Neural crest cell (in vitro differentiated cells): ENCODE data around the gene GP2. TPM values are rescaled to one million over a fixed set of nuclear protein-coding genes. Genes with fewer than 3 reads are reported as not detected.

Experiments
- DNase-seq: peaks from one replicate; pipeline ENCODE4 v3.0.0; 2021; ENCODE audit warnings: low read depth, mixed read lengths, low spot score
- H3K27ac Mint-ChIP-seq: one replicate; pipeline ENCODE4 v1.8.0; 2021; ENCODE audit warnings: mild to moderate bottlenecking, mixed read lengths; ENCODE audit not compliant: unreplicated experiment
- H3K27me3 Mint-ChIP-seq: 2 replicates; pipeline ENCODE4 v1.8.0; 2021; ENCODE audit warnings: low read depth, mild to moderate bottlenecking, mixed read lengths
- H3K36me3 Mint-ChIP-seq: 2 replicates; pipeline ENCODE4 v1.8.0; 2021; ENCODE audit warnings: low read depth, mild to moderate bottlenecking, mixed read lengths
- H3K4me1 Mint-ChIP-seq: 2 replicates; pipeline ENCODE4 v1.8.0; 2021; ENCODE audit warnings: mixed read lengths
- H3K4me3 Mint-ChIP-seq: one replicate; pipeline ENCODE4 v1.8.0; 2021; ENCODE audit warnings: mild to moderate bottlenecking, mixed read lengths
- H3K9me3 Mint-ChIP-seq: 2 replicates; pipeline ENCODE4 v1.8.0; 2021; ENCODE audit warnings: mixed read lengths
- CTCF ChIP-seq: fragments of 200-600 bp; sonication (generic); conservative IDR thresholded peaks from 2 replicates; pipeline ENCODE4 v1.5.0; 2021; ENCODE audit warnings: antibody characterized with exemption, mild to moderate bottlenecking
- total RNA-seq: library from RNA; stranded (reverse); gene quantifications from 2 replicates; pipeline ENCODE4 v1.2.1, GENCODE V29; 2021

GP2 gene
- total RNA-seq, 1 donor from 2014 or later = not detected

GRCh38 chr16:20262248-20262647 is 65.1 kb downstream of the GP2 start:
- no peak for DNase-seq
- Mint-ChIP-seq H3K4me3 (no peak overlapping the region), H3K27me3 (peaks cover 33% of the 10 kb centered on the region), H3K27ac (no peak overlapping the region), H3K36me3 (no peaks in the 10 kb centered on the region), H3K9me3 (peaks cover 3% of the 10 kb centered on the region), H3K4me1 (no peaks in the 10 kb centered on the region)
- no peak for TF ChIP-seq CTCF

GRCh38 chr16:20260215-20261009 is 66.9 kb downstream of the GP2 start:
- H3K4me1 Mint-ChIP-seq = no peaks in the 10 kb centered on the region
- H3K9me3 Mint-ChIP-seq = peaks cover 3% of the 10 kb centered on the region
- no peak overlapping the region for H3K4me3 Mint-ChIP-seq
- H3K36me3 Mint-ChIP-seq = no peaks in the 10 kb centered on the region
- no peak for TF ChIP-seq CTCF
- H3K27ac Mint-ChIP-seq = no peak overlapping the region
- peaks cover 24% of the 10 kb centered on the region for H3K27me3 Mint-ChIP-seq
- DNase-seq = no peak

Other genes starting within 250 kb of the GP2 start
- not detected in 2 replicates for gene UMOD, start 25.2 kb upstream of the GP2 start, total RNA-seq
- gene PDILT, start 77.2 kb upstream of the GP2 start, total RNA-seq = not detected in 2 replicates
- gene ACSM5, start 82.0 kb upstream of the GP2 start, total RNA-seq = not detected in 2 replicates
- gene ACSM2A, start 124.0 kb upstream of the GP2 start, total RNA-seq = not detected in 2 replicates
- gene ACSM2B, start 248.9 kb upstream of the GP2 start, total RNA-seq = not detected in 2 replicates